Keratinocyte (primary cell): ENCODE data around the gene BCAR3.

Source experiments
- CTCF ChIP-seq, 3 experiments: IDR thresholded peaks in 1 of 3; conservative IDR thresholded peaks in 1 of 3; optimal IDR thresholded peaks in 1 of 3; 2 replicates in 2 of 3; 3 replicates in 1 of 3; pipeline versions ENCODE3 to v1.5.1; 2011; ENCODE audit warnings: low read length in 3 of 3, mild to moderate bottlenecking in 3 of 3, moderate library complexity in 2 of 3, control low read depth in 1 of 3, inconsistent platforms in 1 of 3; ENCODE audit not compliant: insufficient read depth in 2 of 3; ENCODE audit errors: extremely low read depth in 1 of 3
- EZH2 ChIP-seq: IDR thresholded peaks from one replicate; pipeline ENCODE4 v1.6.1; 2012; ENCODE audit warnings: inconsistent platforms, mild to moderate bottlenecking, low read length, moderate library complexity

GRCh38 chr1:93699049-93699384 is 17.4 kb upstream of the BCAR3 start:
- no peak for TF ChIP-seq CTCF (optimal IDR thresholded peaks at IDR 0.05 in 1 of 3, IDR thresholded peaks at IDR 0.05 in 1 of 3, conservative IDR thresholded peaks at IDR 0.05 in 1 of 3; ENCODE audit: extremely low read depth in 1 of 3, insufficient read depth in 2 of 3, low read length in 3 of 3)
- no peak for TF ChIP-seq EZH2
